Hematopoietic multipotent progenitor cell treated with erythropoietin and hydrocortisone succinate and interleukin-3 and kit ligand, for 6 days (in vitro differentiated cells): ENCODE results near the gene CRYBG1.
"Not testable (repeated sequence)": the region's sequence is repeated elsewhere in the genome, so short reads cannot be mapped to it uniquely, and the experiment has no call there.

Experiments
- DNase-seq: peaks from one replicate; pipeline ENCODE4 v3.0.0-alpha.2; 2015

CRYBG1 gene

GRCh38 chr6:106509420-106510089 lies 149.0 kb downstream of the CRYBG1 start:
- DNase-seq: peak; percentile 49

GRCh38 chr6:106510090-106510970 lies 149.8 kb downstream of the CRYBG1 start:
- DNase-seq: peak; percentile 49

GRCh38 chr6:106511288-106512047 lies 151.0 kb downstream of the CRYBG1 start:
- DNase-seq: no peak

DNA sequence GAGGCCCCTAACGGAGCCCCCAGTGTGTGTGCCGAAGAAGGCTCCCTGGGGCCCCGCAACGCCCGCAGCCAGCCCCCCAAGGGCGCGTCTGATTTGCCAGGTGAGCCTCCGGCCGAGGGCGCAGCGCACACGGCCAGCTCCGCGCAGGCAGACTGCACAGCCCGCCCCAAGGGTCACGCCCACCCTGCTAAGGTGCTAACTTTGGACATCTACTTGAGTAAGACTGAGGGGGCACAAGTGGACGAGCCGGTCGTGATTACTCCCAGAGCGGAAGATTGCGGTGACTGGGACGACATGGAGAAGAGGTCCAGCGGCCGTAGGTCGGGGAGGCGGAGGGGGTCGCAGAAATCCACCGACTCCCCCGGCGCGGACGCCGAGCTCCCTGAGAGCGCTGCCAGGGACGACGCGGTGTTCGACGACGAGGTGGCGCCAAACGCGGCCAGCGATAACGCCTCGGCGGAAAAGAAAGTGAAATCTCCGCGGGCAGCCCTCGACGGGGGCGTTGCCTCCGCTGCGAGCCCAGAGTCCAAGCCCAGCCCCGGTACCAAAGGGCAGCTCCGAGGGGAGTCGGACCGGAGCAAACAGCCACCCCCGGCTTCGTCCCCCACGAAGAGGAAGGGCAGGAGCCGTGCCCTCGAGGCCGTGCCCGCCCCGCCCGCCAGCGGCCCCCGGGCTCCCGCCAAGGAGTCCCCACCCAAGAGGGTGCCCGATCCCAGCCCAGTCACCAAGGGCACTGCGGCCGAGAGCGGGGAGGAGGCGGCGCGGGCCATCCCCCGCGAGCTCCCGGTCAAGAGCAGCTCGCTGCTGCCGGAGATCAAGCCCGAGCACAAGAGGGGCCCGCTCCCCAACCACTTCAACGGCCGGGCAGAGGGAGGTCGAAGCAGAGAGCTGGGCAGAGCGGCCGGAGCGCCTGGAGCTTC lies 151.8 kb downstream of the CRYBG1 start:
- peak; percentile 64 for DNase-seq

GRCh38 chr6:106512968-106513574 lies 152.6 kb downstream of the CRYBG1 start:
- peak; percentile 32 for DNase-seq

- DNase-seq: no peak
Observed at GRCh38 chr6:106513808-106514582, 153.5 kb downstream of the CRYBG1 start.

DNA sequence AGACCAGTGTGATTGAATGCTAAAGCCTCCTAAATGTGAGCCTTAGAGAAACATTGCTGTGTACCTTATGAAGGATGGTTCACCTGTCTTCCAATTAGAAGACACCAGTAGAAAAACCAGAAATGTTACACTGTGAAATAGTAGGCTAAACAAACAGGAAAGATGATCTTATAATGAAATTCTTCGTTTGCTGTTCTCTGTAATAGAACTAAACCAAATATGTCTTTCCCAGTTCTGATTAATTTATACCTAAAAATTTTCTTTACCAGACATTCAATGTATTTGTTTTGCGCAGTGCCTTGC lies 154.0 kb downstream of the CRYBG1 start:
- no peak for DNase-seq

DNA sequence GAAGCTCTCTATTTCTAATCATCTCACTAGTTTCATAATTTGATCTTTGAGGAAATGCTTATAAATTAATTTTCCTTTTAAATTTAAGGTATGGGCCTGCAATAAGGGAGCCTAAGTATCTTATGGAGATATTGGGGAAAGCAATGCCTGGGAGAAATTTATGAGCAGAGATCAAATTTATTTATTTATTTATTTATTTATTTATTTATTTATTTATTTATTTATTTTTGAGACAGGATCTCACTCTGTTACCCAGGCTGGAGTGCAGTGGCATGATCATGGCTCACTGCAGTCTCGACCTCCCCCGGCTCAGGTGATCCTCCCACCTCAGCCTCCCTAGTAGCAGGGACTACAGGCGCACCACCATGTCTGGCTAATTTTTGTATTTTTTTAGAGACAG lies 155.1 kb downstream of the CRYBG1 start:
- not testable (repeated sequence) for DNase-seq

DNA sequence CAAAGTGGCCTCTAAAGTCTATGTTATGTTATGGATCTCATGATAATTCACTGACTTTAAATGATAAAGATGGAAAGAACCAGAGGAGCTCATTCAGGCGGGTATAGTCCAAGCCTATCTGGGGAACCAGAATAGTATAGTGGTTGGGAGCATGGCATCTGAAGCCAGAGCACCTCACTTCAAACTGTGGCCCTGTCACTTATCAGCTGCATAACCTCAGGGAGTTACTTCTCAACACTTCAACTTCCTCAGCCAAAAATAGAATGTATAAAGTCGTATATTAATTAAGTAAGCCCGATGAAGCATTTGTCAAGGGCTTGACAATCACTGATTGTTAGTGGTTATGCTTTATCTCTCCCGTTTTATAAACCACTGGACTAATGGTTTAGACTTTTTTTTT lies 156.1 kb downstream of the CRYBG1 start:
- DNase-seq: peak; percentile 81

DNA sequence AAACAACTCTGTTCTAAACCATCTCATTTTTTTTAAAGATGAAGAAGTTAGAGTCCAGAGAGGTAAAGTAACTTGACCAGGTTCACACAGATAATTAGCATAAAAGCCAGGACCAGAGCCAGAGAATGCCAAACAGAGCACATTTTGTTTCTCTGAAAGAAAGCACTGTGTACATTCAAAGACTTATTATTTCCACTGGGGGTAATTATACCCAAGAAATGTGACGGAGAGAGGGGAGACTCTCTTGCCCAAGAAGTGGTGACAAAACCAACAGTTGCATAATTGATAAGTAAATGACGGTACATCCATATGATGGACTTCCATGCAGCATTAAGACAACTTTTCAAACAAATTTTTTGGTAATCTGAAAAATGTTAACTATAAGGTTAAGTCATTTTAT lies 157.2 kb downstream of the CRYBG1 start:
- no peak for DNase-seq

- no peak for DNase-seq
Observed at GRCh38 chr6:106518748-106519147, 158.2 kb downstream of the CRYBG1 start.

DNA sequence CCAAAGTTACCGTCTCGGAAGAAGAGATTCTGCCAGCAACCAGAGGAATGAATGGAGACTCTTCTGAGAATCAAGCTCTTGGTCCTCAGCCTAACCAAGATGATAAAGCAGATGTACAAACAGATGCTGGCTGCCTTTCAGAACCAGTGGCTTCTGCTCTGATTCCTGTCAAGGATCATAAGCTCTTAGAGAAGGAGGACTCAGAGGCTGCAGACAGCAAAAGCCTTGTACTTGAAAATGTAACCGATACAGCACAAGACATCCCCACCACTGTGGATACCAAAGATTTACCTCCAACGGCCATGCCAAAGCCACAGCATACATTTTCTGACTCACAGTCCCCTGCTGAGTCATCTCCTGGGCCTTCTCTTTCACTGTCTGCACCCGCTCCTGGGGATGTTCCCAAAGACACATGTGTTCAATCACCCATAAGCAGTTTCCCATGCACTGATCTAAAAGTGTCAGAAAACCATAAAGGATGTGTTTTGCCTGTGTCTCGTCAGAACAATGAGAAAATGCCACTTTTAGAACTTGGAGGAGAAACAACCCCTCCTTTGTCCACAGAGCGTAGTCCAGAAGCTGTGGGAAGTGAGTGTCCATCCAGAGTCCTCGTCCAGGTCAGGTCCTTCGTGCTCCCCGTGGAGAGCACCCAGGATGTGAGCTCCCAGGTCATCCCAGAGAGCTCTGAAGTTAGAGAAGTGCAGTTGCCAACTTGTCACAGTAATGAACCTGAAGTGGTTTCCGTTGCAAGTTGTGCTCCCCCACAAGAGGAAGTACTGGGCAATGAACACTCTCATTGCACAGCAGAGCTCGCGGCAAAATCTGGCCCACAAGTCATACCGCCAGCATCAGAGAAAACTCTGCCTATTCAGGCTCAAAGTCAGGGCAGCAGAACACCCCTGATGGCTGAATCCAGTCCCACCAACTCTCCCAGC lies 159.2 kb downstream of the CRYBG1 start:
- peak; percentile 78 for DNase-seq

DNA sequence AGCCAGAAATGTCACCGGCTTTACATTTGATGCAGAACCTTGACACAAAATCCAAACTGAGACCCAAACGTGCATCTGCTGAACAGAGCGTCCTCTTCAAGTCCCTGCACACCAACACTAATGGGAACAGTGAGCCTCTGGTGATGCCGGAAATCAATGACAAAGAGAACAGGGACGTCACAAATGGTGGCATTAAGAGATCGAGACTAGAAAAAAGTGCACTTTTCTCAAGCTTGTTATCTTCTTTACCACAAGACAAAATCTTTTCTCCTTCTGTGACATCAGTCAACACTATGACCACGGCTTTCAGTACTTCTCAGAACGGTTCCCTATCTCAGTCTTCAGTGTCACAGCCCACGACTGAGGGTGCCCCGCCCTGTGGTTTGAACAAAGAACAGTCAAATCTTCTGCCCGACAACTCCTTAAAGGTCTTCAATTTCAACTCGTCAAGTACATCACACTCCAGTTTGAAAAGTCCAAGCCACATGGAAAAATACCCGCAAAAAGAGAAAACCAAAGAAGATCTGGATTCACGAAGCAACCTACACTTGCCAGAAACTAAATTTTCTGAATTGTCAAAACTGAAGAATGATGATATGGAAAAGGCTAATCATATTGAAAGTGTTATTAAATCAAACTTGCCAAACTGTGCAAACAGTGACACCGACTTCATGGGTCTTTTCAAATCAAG lies 160.3 kb downstream of the CRYBG1 start:
- peak; percentile 98 for DNase-seq

- DNase-seq: no peak
Observed at GRCh38 chr6:106522562-106523250, 162.2 kb downstream of the CRYBG1 start.

GRCh38 chr6:106525107-106525881 lies 164.8 kb downstream of the CRYBG1 start:
- no peak for DNase-seq

DNA sequence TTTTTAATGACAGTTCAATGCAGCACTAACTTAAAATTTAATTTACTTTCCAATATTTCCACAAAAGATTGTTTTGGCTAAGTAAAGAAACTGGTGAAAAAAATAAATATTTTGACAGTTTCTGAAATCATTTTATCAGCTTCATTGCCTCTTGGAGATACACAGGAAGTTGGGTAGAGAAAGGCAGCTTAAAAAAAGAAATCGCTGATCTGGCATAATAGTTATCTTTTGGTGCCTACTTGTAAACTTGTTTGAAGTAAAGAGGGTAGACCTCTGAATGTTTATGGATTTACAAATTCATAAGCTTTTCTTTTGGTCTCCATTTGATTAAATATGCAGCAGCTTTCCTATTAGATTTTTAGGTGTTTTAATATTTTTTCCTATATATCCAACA lies 165.4 kb downstream of the CRYBG1 start:
- DNase-seq: no peak

- no peak for DNase-seq
Observed at GRCh38 chr6:106527117-106527516, 166.6 kb downstream of the CRYBG1 start.

GRCh38 chr6:106527979-106528378 lies 167.5 kb downstream of the CRYBG1 start:
- no peak for DNase-seq
